H7 (cell line): ENCODE data around the gene GRIN1. TPM values are rescaled to one million over a fixed set of nuclear protein-coding genes. Genes with fewer than 3 reads are reported as not detected.

Experiments used
- DNase-seq: peaks from one replicate; pipeline ENCODE4 v3.0.0; 2012
- H3K27me3 ChIP-seq: 2 replicates; pipeline ENCODE4 v1.6.0; 2011; ENCODE audit warnings: mild to moderate bottlenecking, low read length; ENCODE audit not compliant: control insufficient read depth, insufficient read depth
- H3K36me3 ChIP-seq: replicated peaks from 2 replicates; pipeline ENCODE4 v1.5.1; 2011; ENCODE audit warnings: low read length; ENCODE audit not compliant: control insufficient read depth, insufficient read depth
- H3K4me3 ChIP-seq: 2 replicates; pipeline ENCODE4 v1.5.1; 2011; ENCODE audit warnings: low read depth, mild to moderate bottlenecking, control low read depth, low read length, moderate library complexity; ENCODE audit not compliant: insufficient read depth
- total RNA-seq: library from RNA; depleted of rRNA; stranded (reverse); fragments of >200 nt; shearing (Covaris generic); gene quantifications from 2 replicates; pipeline ENCODE4 v1.2.3, GENCODE V29; 2014

Gene GRIN1
- total RNA-seq, 1 experiment from 2014 or later: 0.52 TPM

DNA sequence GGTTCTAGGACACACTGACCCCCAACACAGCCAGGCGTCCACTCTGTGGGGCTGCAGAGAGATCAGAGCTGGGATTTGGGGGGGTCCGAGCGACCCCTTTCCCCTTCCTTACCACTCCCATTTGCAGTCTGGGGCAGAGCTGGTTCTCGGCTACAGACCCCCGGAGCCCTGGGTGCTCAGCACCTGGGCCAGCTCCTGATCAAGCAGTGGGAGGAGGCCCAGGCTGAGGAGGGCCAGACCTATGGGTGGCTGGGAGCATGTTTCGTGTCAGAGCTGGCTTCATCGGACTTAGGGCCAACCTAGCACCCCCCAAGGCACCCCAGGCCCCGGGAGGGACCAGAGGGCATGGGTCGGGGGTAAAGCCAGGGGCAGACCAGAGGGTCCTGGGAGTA, 7.6 kb downstream of the GRIN1 start:
- Histone ChIP-seq H3K4me3 (no peak overlapping the region), H3K36me3 (no peaks in the 10 kb centered on the region), H3K27me3 (peaks cover 8% of the 10 kb centered on the region)
- no peak for DNase-seq

DNA sequence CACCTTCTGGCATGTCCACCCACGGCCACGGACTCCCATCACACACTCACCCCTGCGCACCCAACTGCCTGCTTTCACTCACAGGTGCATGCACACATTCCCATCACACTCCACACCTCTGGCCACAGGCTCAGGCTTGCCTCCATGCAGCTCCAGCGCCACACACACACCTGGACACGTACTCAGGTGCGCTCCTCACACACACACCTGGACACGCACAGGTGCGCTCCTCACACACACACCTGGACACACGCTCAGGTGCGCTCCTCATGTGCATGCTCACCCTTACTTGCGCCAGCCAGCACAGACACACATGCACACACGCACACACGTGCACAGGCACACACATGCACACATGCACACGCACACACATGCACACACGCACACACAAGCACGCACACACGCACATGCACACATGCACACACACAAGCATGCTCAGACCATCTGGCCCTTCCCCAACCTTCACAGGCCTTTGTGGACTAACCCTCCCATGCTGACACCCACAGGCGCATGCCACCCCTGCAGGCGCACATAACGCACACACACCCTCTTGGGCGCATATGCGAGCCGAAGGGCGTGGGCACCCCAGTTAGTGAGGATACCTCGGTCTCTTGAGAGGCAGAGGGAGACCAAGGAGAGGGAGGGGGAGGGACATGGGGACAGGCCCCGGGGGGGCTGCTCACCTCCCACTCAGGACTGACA, 8.3 kb downstream of the GRIN1 start:
- no peaks in the 10 kb centered on the region for H3K36me3 ChIP-seq
- DNase-seq: no peak
- H3K27me3 ChIP-seq: peaks cover 6% of the 10 kb centered on the region
- no peak overlapping the region for H3K4me3 ChIP-seq

DNA sequence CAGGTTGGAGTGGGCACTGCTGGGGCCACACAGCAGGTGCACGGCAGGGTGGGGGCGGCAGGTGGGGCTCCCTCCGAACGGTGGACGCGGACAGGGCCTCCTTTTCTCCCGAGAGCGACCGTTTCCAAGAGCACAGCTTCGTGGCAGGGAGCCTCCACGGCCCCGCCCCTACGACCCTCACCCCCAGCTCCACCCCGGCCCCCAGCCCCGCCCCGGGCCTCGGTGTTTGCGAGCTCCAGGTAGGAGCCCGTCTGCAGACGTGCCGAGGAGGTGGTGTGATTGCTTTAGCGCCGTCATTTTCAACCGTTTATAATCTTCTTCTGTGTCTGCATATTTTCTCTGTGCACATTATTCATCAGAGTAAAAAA, 8.8 kb downstream of the GRIN1 start:
- peak; percentile 87 for DNase-seq
- H3K36me3 ChIP-seq: no peaks in the 10 kb centered on the region
- no peak overlapping the region for H3K4me3 ChIP-seq
- peaks cover 5% of the 10 kb centered on the region for H3K27me3 ChIP-seq

DNA sequence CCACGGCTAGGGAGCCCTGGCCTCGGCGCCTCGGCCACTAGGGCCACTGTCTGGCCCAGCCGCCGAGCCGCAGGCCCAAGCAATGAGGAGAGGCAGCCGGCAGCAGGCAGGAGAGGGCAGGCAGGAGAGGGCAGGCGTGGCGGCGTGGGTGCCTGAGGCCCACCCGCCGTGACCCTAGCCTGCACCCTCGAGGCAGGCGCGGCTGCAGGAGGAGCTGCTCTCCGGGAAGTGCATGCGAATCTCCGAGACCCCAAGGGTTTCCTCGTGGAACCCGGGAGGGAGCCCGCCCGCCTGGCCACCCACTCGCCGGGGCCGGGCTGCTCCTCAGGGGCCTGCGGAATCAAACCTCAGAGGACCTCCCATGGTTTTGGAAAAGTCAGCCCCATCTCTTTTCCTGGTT, 9.3 kb downstream of the GRIN1 start:
- H3K27me3 ChIP-seq: peaks cover 2% of the 10 kb centered on the region
- H3K36me3 ChIP-seq: no peaks in the 10 kb centered on the region
- no peak for DNase-seq
- H3K4me3 ChIP-seq: no peak overlapping the region

DNA sequence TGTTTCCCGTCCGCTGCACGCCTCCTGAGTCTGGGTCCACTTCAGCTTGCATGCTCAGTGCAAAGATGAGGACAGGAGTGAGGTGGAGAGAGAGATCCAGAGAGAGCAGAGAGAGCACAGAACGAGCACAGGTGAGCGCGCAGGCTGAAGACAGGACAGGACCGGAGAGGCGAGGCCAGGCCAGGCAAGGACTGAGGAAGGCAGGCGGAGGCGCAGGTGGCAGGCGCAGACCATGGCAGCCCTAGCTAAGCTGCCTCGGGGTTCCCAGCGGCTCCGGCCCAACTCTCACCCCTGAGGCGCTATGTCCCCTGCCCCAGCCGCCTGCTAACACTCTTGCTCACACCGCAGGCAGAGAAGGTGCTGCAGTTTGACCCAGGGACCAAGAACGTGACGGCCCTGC, 9.7 kb downstream of the GRIN1 start:
- no peak for DNase-seq
- H3K4me3 ChIP-seq: no peak overlapping the region
- peaks cover 2% of the 10 kb centered on the region for H3K27me3 ChIP-seq
- no peaks in the 10 kb centered on the region for H3K36me3 ChIP-seq

DNA sequence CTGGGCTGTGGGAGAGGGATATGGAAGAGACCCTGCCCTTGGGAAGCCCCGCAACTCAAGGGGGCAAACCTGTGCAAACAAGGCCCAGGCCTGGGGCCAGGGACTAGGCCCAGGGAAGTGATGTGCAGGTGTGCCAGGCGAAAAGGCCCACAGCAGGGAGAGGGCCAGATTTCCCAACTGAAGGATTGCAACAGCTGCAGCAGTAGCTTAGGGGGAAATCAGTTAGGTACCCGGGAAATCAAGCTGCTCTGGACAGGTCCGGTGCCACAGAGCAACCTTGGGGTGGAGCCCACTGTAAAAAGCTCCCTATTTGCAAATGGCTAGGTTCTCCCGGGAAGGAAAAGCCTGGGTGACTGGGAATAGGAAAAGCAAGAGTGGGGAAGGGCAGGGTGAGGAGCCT, 10.4 kb downstream of the GRIN1 start:
- Histone ChIP-seq H3K4me3 (no peak overlapping the region), H3K27me3 (peaks cover 2% of the 10 kb centered on the region), H3K36me3 (no peaks in the 10 kb centered on the region)
- no peak for DNase-seq

DNA sequence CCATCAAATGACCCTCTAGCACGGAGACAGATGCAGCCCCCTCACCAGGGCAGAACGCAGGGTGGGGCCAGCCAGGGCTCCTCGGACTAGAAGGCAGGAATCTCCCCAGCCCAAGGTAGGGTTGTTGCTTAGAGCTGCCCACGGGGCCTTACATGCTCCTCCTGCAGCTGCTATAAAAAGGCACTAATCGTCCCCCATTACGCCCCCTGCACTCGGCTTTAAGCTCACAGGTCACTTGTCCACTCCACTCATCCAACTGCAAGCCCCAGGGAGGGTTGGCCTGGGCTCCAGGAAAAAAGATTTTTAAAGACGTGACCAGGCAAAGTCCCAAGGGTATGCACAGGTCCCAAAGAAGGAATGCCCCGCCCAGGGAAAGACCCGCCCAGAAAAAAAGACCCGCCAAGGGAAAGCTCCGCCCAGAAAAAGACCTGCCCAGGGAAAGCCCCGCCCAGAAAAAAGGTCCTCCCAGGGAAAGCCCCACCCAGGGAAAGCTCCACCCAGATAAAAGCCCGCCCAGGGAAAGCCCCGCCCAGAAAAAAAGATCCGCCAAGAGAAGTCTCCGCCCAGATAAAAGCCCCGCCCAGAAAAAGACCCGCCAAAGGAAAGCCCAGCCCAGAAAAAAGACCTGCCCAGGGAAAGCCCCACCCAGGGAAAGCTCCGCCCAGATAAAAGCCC, 11.1 kb downstream of the GRIN1 start:
- DNase-seq: peak; percentile 83
- no peak overlapping the region; the same call in 1 of the 2 replicates for H3K4me3 ChIP-seq

DNA sequence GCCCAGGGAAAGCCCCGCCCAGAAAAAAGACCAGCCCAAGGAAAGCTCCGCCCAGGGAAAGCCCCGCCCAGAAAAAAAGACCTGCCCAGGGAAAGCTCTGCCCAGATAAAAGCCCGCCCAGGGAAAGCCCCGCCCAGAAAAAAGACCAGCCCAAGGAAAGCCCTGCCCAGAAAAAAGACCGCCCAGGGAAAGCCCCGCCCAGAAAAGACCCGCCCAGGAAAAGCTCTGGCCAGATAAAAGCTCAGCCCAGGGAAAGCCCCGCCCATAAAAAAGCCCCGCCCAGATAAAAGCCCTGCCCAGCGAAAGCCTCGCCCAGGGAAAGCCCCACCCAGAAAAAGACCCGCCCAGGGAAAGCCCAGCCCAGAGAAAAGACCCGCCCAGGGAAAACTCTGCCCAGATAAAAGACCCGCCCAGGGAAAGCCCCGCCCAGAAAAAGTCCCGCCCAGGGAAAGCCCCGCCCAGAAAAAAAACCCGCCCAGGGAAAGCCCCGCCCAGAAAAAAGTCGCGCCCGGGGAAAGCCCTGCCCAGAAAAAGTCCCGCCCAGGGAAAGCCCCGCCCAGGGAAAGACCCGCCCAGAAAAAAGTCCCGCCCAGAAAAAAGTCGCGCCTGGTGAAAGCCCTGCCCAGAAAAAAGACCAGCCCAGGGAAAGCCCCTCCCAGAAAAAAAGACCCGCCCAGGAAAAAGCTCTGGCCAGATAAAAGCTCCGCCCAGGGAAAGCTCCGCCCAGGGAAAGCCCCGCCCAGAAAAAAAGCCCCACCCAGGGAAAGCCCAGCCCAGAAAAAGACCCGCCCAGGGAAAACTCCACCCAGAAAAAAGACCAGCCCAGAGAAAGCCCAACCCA, 11.9 kb downstream of the GRIN1 start:
- peak; percentile 86 for DNase-seq
- Histone ChIP-seq H3K4me3 (no peak overlapping the region), H3K36me3 (no peaks in the 10 kb centered on the region), H3K27me3 (peaks cover 13% of the 10 kb centered on the region)

More for the DNA sequence above, 11.1 kb downstream of the GRIN1 start:
- Histone ChIP-seq H3K36me3 (no peaks in the 10 kb centered on the region), H3K27me3 (peaks cover 6% of the 10 kb centered on the region)

DNA sequence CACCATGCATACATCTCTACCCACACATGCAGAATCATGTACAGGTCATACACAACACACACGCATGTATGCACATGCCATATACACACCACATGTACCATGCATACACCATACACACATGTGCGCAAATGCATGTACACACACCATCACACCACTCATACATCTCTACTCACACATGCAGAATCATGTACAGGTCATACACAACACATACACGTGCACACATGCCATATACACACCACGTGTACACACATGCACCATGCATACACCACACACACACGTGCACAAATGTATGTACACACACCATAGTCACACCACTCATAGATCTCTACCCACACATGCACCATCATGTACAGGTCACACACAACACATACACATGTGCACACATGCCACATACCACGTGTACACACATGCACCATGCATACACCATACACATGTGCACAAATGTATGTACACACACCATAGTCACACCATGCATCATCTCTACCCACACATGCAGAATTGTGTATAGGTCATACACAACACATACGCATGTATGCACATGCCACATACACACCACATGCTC, 14.0 kb downstream of the GRIN1 start:
- H3K27me3 ChIP-seq: peaks cover 32% of the 10 kb centered on the region
- H3K4me3 ChIP-seq: no peak overlapping the region
- DNase-seq: no peak
- H3K36me3 ChIP-seq: no peaks in the 10 kb centered on the region

DNA sequence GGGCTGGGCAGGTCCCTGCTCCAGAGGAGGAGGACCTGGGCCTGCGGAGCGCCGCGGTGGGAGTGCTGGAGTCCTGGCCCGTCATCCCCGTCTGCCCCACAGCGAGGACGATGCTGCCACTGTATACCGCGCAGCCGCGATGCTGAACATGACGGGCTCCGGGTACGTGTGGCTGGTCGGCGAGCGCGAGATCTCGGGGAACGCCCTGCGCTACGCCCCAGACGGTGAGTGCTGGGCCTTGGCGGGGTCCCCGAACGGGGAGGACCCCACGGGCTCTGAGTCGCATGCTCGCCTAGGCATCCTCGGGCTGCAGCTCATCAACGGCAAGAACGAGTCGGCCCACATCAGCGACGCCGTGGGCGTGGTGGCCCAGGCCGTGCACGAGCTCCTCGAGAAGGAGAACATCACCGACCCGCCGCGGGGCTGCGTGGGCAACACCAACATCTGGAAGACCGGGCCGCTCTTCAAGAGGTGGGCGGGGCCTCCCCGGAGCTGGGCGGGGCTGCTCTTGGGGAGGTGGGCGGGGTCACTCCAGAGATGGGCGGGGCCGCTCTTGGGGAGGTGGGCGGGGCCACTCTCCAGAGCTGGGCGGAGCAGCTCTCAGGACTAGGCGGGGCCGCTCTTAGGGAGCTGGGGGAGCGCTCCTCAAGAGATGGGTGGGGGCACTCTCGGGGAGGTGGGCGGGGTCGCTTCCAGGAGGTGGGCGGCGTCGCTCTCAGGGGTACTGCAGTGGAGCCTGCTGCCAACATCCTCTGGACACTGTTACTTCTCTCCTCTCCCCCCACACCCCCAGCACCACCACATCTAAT, 17.8 kb downstream of the GRIN1 start:
- H3K4me3 ChIP-seq: peak overlapping the region; percentile 55
- H3K36me3 ChIP-seq: no peaks in the 10 kb centered on the region
- peaks cover 61% of the 10 kb centered on the region for H3K27me3 ChIP-seq
- DNase-seq: peak; percentile 96

DNA sequence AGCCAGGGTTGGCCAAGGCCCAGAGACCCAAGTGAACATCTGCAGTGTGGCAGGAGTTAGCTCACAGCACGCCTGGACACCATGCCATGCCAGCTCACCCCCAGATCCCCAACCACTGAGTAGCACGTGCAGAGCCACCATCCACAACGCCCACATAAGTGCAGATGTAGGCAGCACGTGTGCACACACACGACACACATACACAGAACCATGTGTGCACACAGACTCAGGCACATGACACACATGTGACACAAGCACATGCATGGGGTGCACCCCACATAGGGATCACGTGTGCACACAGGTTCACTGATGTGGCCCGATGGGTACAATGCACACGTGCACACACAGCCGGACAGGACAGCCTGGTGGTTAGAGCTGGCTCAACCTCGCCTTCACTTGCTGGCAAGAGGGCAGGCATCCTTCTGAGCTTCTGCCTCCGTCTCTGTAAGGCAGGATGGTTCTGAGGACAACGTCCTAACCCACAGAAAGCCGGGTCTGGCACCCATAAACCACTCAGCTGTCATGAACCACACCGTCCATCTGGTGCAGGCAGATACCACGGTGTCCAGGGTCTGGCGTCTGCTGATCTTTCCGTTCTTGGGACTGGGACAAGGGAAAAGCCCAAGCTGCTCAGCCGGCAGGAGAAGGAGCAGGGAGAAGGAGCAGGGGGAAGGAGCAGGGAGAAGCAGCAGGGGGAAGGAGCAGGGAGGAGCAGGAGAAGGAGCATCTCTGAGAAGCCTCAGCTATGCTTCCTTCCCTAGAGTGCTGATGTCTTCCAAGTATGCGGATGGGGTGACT, 18.9 kb downstream of the GRIN1 start:
- H3K27me3 ChIP-seq: peaks cover 71% of the 10 kb centered on the region

DNA sequence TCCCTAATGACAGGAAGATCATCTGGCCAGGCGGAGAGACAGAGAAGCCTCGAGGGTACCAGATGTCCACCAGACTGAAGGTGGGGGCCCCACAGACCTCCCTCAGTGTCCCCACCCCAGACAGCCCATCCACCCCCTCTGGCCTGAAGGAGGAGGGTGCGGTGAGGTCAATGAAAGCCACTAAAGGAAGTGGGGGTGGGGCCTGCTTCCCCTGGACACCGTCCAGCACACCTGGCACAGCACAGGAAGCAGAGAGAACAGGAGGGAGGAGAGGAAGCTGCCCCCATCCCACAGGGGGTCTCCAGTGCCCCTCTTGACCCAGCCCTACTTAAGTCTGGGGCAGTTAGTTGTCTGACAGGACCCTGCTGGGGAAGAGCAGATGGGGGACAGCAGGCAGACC, 19.7 kb downstream of the GRIN1 start:
- Histone ChIP-seq H3K4me3 (no peak overlapping the region), H3K27me3 (peaks cover 78% of the 10 kb centered on the region), H3K36me3 (no peaks in the 10 kb centered on the region)
- no peak for DNase-seq

More for the DNA sequence above, 18.9 kb downstream of the GRIN1 start:
- no peak for DNase-seq
- H3K4me3 ChIP-seq: no peak overlapping the region
- H3K36me3 ChIP-seq: no peaks in the 10 kb centered on the region
